T-helper 17 cell (primary cell): Measurements from ENCODE around the gene OR52E1. TPM values are rescaled to one million over a fixed set of nuclear protein-coding genes. Genes with fewer than 3 reads are reported as not detected.

Source experiments
- ATAC-seq: fragments of 150-1000 bp; cut with Tn5 transposase; 2 replicates; pipeline ENCODE4 v1.10.0; 2021; ENCODE audit warnings: mild to moderate bottlenecking, moderate library complexity
- DNase-seq, 3 donors: peaks; one replicate each; pipeline versions ENCODE4 v3.0.0 to v3.0.0-alpha.2; 2020 to 2021
- H3K9me3 ChIP-seq: one replicate; pipeline ENCODE4 v1.7.0; 2013; ENCODE audit warnings: low read length, mild to moderate bottlenecking; ENCODE audit not compliant: control insufficient read depth, poor library complexity, severe bottlenecking
- H3K27ac Mint-ChIP-seq: one replicate; pipeline ENCODE4 v1.8.0; 2022; ENCODE audit warnings: mild to moderate bottlenecking, moderate library complexity, mixed read lengths
- H3K27me3 Mint-ChIP-seq: one replicate; pipeline ENCODE4 v1.8.0; 2022; ENCODE audit warnings: mixed read lengths
- H3K36me3 Mint-ChIP-seq: one replicate; pipeline ENCODE4 v1.8.0; 2022; ENCODE audit warnings: low read depth, mixed read lengths
- H3K4me1 Mint-ChIP-seq: one replicate; pipeline ENCODE4 v1.8.0; 2022; ENCODE audit warnings: mild to moderate bottlenecking, mixed read lengths
- H3K4me3 Mint-ChIP-seq: one replicate; pipeline ENCODE4 v1.8.0; 2022; ENCODE audit warnings: mild to moderate bottlenecking, moderate library complexity, mixed read lengths
- total RNA-seq, 4 donors: library from RNA in 2 of 4; stranded (reverse) in 2 of 4; gene quantifications; one replicate each; pipeline ENCODE4 v1.2.3 and lab custom pipeline; 2022 to 2026

The OR52E1 gene
- total RNA-seq, 2 donors from 2014 or later, result not detected

DNA sequence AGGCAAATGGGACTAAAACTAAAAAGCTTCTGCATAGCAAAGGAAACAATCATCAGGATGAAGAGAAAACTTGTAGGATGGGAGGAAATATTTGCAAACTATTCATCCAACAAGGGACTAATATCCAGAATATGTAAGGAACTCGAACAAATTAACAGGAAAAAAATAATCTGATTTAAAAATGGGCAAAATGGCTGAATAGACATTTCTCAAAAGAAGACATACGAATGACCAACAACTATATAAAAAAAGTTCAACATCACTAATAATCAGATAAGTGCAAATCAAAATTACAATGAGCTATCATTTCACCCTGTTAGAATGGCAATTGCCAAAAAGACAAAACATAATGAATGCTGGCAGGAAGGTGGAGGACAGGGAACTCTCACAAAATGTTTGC is 12.0 kb downstream of the OR52E1 start:
- Mint-ChIP-seq H3K27ac (no peak overlapping the region), H3K36me3 (no peaks in the 10 kb centered on the region), H3K4me1 (no peaks in the 10 kb centered on the region), H3K4me3 (no peak overlapping the region), H3K27me3 (peaks cover 6% of the 10 kb centered on the region)
- ATAC-seq (no peak), DNase-seq (no peak)
- H3K9me3 ChIP-seq, result no peaks in the 10 kb centered on the region

DNA sequence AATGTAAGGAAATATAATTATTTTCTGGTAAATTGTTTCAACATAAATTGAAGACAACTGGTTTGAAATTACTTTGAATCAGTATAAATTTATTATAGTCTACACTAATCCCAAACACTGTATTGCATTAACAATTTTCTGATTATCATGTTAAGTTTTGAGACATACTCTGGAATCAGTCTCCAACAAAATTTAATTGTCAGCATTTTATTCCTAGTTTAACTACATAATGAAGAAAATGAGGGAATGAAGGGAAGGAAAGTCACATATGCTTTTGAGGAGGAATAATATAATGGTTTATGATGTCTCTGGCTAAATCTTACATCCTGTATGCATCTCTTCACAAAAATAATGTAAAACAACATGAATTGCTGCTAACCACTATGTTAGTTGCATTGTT is 14.2 kb downstream of the OR52E1 start:
- Mint-ChIP-seq H3K36me3 (no peaks in the 10 kb centered on the region), H3K4me1 (no peaks in the 10 kb centered on the region), H3K27ac (no peak overlapping the region), H3K27me3 (peaks cover 6% of the 10 kb centered on the region), H3K4me3 (no peak overlapping the region)
- H3K9me3 ChIP-seq, result no peaks in the 10 kb centered on the region
- no peak for ATAC-seq
- no peak for DNase-seq

DNA sequence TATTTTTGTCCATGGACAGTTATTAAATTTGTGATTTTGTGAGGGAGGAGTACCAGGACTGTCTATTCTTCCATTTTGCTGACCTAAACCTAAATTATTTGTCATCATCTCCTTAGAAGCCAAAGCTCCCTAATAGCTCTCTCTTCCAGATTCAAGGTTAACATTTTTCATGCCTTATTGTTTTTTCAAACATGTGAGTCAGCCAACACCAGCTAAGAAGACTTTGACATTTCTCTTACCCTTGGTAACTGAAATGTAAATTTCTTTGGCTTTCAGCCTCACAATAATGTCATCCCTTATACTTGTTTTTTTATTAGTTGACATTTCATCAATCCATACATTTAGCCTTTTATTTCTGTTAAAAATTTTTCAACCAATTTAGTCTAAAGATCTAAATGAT is 19.2 kb downstream of the OR52E1 start:
- Mint-ChIP-seq H3K27me3 (no peaks in the 10 kb centered on the region), H3K27ac (no peak overlapping the region), H3K4me3 (no peak overlapping the region), H3K4me1 (no peaks in the 10 kb centered on the region), H3K36me3 (no peaks in the 10 kb centered on the region)
- H3K9me3 ChIP-seq, result no peaks in the 10 kb centered on the region
- DNase-seq, result no peak
- ATAC-seq, result no peak

DNA sequence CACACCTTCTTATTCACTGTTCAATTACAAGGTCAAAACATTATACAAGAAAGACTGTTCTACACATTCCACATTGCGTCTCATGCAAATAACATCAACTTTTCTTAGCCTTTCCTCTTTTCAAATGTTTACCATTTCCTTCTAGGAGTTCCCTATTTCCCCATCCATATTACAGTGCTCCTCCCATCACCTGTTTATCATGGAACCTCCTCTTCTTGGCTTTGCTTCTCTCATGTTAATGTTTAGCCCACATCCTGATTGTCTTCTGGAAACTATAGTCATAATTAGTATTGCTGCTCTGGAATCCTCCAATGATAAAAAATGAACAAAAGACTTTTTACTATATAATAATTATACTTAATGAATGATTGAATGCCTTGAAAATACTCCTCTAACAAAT is 21.3 kb downstream of the OR52E1 start:
- H3K4me3 Mint-ChIP-seq, result no peak overlapping the region
- ATAC-seq, result no peak
- no peaks in the 10 kb centered on the region for H3K36me3 Mint-ChIP-seq
- H3K9me3 ChIP-seq, result no peaks in the 10 kb centered on the region
- H3K4me1 Mint-ChIP-seq, result no peaks in the 10 kb centered on the region
- no peak overlapping the region for H3K27ac Mint-ChIP-seq
- DNase-seq, result no peak
- H3K27me3 Mint-ChIP-seq, result no peaks in the 10 kb centered on the region

DNA sequence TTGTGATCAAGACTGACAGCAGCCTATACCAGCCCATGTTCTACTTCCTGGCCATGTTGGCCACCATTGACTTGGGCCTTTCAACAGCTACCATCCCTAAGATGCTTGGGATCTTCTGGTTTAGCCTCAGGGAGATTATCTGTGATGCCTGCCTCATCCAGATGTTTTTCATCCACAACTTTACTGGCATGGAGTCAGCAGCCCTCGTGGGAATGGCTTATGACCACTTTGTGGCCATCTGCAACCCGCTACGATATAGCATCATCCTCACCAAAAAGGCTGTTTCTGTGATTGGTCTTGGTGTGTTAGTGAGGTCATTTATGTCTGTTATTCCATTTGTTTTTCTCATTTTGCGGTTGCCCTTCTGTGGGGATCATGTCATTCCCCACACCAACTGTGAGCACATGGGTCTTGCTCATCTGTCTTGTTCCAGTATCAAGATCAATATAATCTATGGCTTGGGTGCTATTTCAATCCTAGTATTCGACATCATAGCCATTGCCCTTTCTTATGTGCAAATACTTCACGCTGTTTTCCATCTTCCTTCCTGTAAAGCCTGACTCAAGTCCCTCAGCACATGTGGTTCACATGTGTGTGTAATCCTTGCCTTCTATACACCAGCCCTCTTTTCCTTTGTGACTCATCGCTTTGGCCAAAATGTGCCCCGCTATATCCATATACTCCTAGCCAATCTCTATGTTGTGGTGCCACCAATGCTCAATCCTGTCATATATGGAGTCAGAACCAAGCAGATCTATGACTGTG is 23.6 kb downstream of the OR52E1 start:
- Mint-ChIP-seq H3K27me3 (no peaks in the 10 kb centered on the region), H3K27ac (no peak overlapping the region), H3K4me1 (no peaks in the 10 kb centered on the region), H3K4me3 (no peak overlapping the region), H3K36me3 (no peaks in the 10 kb centered on the region)
- no peak for ATAC-seq
- DNase-seq, result no peak
- H3K9me3 ChIP-seq, result no peaks in the 10 kb centered on the region

DNA sequence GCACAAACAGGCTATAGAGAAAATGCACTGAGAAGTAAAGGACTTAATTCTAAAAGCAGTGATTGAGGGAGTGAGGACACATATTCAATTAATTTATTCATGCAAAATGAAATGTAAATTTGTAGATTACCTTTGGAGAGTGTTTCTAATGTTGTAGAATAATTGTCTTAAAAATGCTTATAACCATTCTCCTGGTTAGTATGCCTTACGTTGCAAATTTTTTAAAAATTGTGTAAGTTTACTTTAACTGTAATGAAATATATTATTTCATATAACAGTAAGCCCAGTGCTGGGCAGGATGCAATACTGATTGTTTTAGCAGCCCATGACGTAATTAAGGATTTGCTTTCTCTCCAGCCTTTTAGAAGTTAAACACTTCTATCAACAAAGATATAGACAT is 26.6 kb downstream of the OR52E1 start:
- Mint-ChIP-seq H3K4me1 (no peaks in the 10 kb centered on the region), H3K36me3 (no peaks in the 10 kb centered on the region), H3K27me3 (peaks cover 6% of the 10 kb centered on the region), H3K4me3 (no peak overlapping the region), H3K27ac (no peak overlapping the region)
- ATAC-seq (no peak), DNase-seq (no peak)
- no peaks in the 10 kb centered on the region for H3K9me3 ChIP-seq

DNA sequence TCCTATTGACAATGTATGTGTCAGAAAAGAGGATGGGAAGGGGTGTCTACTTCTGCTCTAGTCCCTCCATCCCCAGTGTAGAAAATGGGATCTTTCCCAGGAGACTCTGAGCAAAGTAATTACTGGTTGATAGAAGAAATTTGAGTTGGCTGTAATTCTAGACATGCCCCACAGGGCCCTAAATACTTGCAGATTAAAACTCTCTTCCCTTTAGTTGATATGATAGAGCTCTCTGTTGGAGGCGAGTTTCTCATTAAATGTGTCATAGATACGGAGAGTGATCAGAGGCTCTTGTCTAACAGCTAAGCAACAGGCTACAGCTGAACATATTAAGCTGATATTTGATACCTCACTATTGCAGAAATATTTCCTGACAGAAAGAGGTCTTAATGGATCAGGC is 32.9 kb downstream of the OR52E1 start:
- no peaks in the 10 kb centered on the region for H3K9me3 ChIP-seq
- Mint-ChIP-seq H3K36me3 (no peaks in the 10 kb centered on the region), H3K27me3 (peaks cover 14% of the 10 kb centered on the region), H3K4me1 (no peaks in the 10 kb centered on the region), H3K4me3 (no peak overlapping the region), H3K27ac (no peak overlapping the region)
- ATAC-seq (no peak), DNase-seq (no peak)

DNA sequence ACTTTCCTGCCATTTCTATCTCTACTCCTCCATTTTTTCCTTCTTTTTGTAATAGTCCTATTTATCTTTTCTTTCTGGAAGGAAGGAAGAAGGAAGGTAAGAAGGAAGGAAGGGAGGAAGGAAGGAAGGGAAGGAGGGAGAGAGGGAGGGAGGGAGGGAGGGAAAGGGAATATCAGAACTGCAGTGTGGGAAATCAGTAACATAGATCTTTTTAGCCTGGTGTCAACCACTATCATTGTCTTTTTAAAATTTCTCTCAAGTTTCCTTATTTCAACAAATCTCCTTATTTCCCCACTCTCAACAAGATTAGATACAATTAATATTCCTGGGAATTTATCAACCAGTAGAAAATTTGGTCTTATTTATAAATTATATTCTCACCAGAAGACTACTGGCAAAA is 33.7 kb downstream of the OR52E1 start:
- H3K27me3 Mint-ChIP-seq, result peaks cover 17% of the 10 kb centered on the region
- DNase-seq, result no peak
- H3K27ac Mint-ChIP-seq, result no peak overlapping the region
- no peak overlapping the region for H3K4me3 Mint-ChIP-seq
- no peaks in the 10 kb centered on the region for H3K9me3 ChIP-seq
- no peaks in the 10 kb centered on the region for H3K36me3 Mint-ChIP-seq
- H3K4me1 Mint-ChIP-seq, result no peaks in the 10 kb centered on the region
- no peak for ATAC-seq

DNA sequence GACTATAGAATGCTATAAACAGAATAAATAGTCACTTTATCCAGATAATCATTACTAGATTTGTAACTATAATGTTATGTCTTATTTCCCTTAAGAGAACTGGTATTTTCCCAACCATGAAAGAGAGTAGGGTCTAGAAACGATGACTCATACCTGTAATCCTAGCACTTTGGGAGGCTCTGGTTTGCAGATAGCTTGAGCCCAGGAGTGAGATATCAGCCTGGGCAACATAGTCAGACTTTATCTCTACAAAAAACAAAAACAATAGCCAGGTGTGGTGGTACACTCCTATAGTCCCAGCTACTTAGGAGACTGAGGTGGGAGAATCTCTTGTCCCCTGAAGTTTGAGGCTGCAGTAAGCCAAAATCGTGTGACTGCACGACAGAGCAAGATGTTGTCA is 37.9 kb downstream of the OR52E1 start:
- H3K9me3 ChIP-seq, result no peaks in the 10 kb centered on the region
- DNase-seq (no peak), ATAC-seq (no peak)
- H3K4me1 Mint-ChIP-seq, result no peaks in the 10 kb centered on the region
- peaks cover 8% of the 10 kb centered on the region for H3K27me3 Mint-ChIP-seq
- no peak overlapping the region for H3K4me3 Mint-ChIP-seq
- H3K27ac Mint-ChIP-seq, result no peak overlapping the region
- no peaks in the 10 kb centered on the region for H3K36me3 Mint-ChIP-seq

DNA sequence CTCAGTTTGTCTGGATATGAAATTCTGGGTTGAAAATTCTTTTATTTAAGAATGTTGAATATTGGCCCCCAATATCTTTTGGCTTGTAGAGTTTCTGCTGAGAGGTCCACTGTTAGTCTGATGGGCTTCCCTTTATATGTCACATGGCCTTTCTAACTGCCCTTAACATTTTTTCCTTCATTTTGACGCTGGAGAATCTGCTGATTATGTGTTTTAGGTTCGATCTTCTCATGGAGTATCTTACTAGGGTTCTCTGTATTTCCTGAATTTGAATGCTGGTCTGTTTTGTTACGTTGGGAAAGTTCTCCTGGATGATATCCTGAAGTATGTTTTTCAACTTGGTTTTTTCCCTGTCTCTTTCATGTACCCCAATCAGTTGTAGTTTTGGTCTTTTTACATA is 46.0 kb downstream of the OR52E1 start:
- H3K9me3 ChIP-seq, result no peaks in the 10 kb centered on the region
- DNase-seq (no peak), ATAC-seq (no peak)
- Mint-ChIP-seq H3K27ac (no peak overlapping the region), H3K4me1 (no peaks in the 10 kb centered on the region), H3K36me3 (no peaks in the 10 kb centered on the region), H3K27me3 (peaks cover 38% of the 10 kb centered on the region), H3K4me3 (no peak overlapping the region)

DNA sequence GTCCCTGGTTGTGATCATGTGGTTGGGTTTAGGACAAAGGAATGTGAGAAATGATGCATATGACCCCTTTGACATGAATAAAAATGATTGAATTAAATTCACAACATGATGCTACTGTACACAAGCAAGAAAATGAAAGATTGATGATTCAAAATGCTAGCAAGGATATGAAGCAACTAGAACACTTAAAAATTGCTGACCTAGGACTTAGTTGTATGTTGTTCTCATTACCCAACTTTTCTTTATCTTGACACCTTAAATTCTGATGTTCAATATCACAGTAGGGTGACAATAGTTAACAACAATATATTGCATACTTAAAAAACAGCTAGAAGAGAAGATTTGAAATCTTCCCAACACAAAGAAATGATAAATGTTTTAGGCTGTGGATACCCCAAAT is 48.2 kb downstream of the OR52E1 start:
- H3K27me3 Mint-ChIP-seq, result peaks cover 43% of the 10 kb centered on the region
- H3K36me3 Mint-ChIP-seq, result no peaks in the 10 kb centered on the region
- no peak for ATAC-seq
- no peaks in the 10 kb centered on the region for H3K9me3 ChIP-seq
- no peak overlapping the region for H3K4me3 Mint-ChIP-seq
- no peak overlapping the region for H3K27ac Mint-ChIP-seq
- DNase-seq, result no peak
- H3K4me1 Mint-ChIP-seq, result no peaks in the 10 kb centered on the region

DNA sequence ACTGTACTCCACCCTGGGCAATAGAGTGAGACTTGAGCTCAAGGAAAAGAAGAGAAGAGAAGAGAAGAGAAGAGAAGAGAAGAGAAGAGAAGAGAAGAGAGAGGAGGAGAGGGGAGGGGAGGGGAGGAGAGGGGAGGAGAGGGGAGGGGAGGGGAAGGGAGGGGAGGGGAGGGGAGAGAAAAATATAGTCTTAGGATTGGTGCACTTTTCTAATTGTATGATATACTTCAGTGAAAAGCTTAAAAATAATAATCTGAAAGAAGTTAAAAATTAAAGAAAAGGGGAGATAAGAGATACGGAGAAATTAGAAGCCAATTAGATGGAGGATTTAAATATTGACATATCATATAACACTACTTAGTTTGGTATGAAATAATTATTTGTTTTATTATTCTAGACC is 49.5 kb downstream of the OR52E1 start:
- DNase-seq, result no peak
- Mint-ChIP-seq H3K36me3 (no peaks in the 10 kb centered on the region), H3K27ac (no peak overlapping the region), H3K4me3 (no peak overlapping the region), H3K27me3 (peaks cover 48% of the 10 kb centered on the region), H3K4me1 (no peaks in the 10 kb centered on the region)
- ATAC-seq, result no peak
- no peaks in the 10 kb centered on the region for H3K9me3 ChIP-seq
